GM11168 (cell line): Measurements from ENCODE around the gene CCDC102A.

ENCODE experiments used
- in situ Hi-C: fragments of 300-500 bp; cut with MboI; formaldehyde crosslinking; loops from one replicate; pipeline ENCODE4 v1.12.0; 2022; ENCODE audit warnings: low sequenced_read_pairs; ENCODE audit not compliant: unreplicated experiment

The CCDC102A gene

GRCh38 chr16:57471209-57471608, 65.2 kb downstream of the CCDC102A start:
- in situ Hi-C loops: no loop called here

GRCh38 chr16:57470711-57471110, 65.7 kb downstream of the CCDC102A start:
- in situ Hi-C loops: no loop called here

- in situ Hi-C loops: loop anchor here (10.0 kb wide), 1 partner anchor 45 kb away; no protein-coding TSS in a partner anchor
Observed at GRCh38 chr16:57469917-57470470, 66.4 kb downstream of the CCDC102A start.

GRCh38 chr16:57469046-57469445, 67.3 kb downstream of the CCDC102A start:
- in situ Hi-C loops: loop anchor here (10.0 kb wide), 1 partner anchor 46 kb away; no protein-coding TSS in a partner anchor

- in situ Hi-C loops: loop anchor here (10.0 kb wide), 1 partner anchor 46 kb away; no protein-coding TSS in a partner anchor
Observed at GRCh38 chr16:57468346-57468745, 68.0 kb downstream of the CCDC102A start.

GRCh38 chr16:57464523-57464922, 71.8 kb downstream of the CCDC102A start:
- in situ Hi-C loops: loop anchor here (10.0 kb wide), 1 partner anchor 50 kb away; no protein-coding TSS in a partner anchor

- in situ Hi-C loops: loop anchor here (10.0 kb wide), 1 partner anchor 52 kb away; no protein-coding TSS in a partner anchor
Observed at GRCh38 chr16:57462978-57463362, 73.4 kb downstream of the CCDC102A start.

GRCh38 chr16:57462209-57462977, 74.0 kb downstream of the CCDC102A start, which contains the start of gene POLR2C:
Gene POLR2C, plus strand, starts transcription at chr16:57462679. Its CDS starts 46 bp downstream, at chr16:57462725.
- in situ Hi-C loops: loop anchor here (10.0 kb wide), 1 partner anchor 52 kb away; no protein-coding TSS in a partner anchor
